Putamen (tissue), 1 donor: ENCODE data around the gene PSMB8.
A peak's percentile ranks its signal among the peaks of the same experiment; 100 is the strongest.

Experiments used
- DNase-seq: peaks from one replicate; pipeline ENCODE4 v3.0.0-alpha.2; 2016; ENCODE audit warnings: low spot score

Gene PSMB8

GRCh38 chr6:32796848-32797776 lies 46.7 kb downstream of the PSMB8 start:
- DNase-seq, result peak; percentile 36

DNA sequence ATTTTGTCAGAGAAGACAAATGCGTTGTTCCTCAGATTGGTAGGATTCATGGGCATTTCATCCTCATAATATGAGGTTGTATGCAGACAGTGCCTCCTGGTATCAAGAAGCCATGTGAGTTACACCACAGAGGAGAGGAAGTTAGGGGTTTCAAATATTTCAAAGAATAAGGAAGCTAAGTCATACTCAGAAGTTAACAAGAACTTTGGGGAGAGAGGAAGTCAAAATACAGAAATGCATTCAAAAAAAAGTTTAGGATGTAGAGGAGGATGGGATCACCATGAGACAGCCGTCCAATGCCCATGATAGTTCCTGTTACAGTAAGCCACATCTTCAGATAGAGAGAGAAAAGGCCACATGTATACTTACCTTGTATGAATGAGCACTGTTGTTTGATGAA lies 49.3 kb downstream of the PSMB8 start:
- DNase-seq, result peak; percentile 16

- no peak for DNase-seq
Measured at GRCh38 chr6:32792901-32793435, 50.9 kb downstream of the PSMB8 start.
